Rectal smooth muscle tissue (tissue), 1 donor: ENCODE data around the gene VRTN.

ENCODE experiments used
- H3K27ac ChIP-seq: one replicate; pipeline ENCODE4 v1.7.0; 2013; ENCODE audit warnings: low read depth, low read length, inconsistent platforms
- H3K27me3 ChIP-seq: one replicate; pipeline ENCODE4 v1.7.0; 2013; ENCODE audit warnings: low read length; ENCODE audit not compliant: control insufficient read depth, insufficient read depth
- H3K36me3 ChIP-seq: one replicate; pipeline ENCODE4 v1.7.0; 2013; ENCODE audit warnings: low read length; ENCODE audit not compliant: control insufficient read depth, insufficient read depth
- H3K4me1 ChIP-seq: one replicate; pipeline ENCODE4 v1.7.0; 2013; ENCODE audit warnings: low read length; ENCODE audit not compliant: control insufficient read depth, insufficient read depth
- H3K4me3 ChIP-seq: one replicate; pipeline ENCODE4 v1.7.0; 2013; ENCODE audit warnings: low read length
- H3K9ac ChIP-seq: one replicate; pipeline ENCODE4 v1.7.0; 2013; ENCODE audit warnings: low read length

VRTN gene

DNA sequence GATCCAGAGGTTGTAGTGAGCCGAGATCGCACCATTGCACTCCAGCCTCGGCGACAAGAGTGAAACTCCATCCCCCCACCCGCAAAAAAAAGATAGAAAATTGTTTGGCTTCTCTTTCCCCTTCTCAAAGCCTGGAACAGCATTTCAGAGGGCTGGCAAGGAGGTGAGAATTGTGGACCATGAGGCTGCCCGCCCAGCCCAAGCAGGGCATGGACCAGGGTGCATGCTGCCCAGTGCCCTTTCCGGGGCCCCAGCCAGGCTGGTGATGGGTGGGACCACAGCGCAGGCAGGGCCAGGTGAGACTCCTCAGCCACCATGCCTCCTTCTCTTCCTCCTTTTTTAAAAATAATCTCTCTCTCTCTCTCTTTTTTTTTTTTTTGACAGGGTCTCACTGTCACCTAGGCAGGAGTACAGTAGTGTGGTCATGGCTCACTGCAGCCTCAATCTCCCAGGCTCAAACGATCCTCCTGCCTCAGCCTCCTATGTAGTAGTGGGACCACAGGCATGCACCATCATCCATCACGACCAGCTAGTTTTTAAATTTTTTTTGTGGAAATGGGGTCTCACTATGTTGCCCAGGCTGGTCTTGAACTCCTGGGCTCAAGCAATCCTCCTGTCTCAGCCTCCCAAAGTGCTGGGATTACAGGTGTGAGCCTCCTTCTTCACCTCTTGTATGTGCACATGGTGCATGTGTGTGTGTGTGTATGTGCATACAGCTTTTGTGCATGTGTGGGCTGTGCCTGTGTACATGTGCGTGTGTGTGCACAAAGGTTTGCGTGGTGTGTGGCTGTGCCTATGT lies 55.5 kb downstream of the VRTN start:
- no peak overlapping the region for H3K27ac ChIP-seq
- no peaks in the 10 kb centered on the region for H3K36me3 ChIP-seq
- no peak overlapping the region for H3K4me3 ChIP-seq
- no peaks in the 10 kb centered on the region for H3K4me1 ChIP-seq
- H3K27me3 ChIP-seq, result no peaks in the 10 kb centered on the region
- H3K9ac ChIP-seq, result no peak overlapping the region

DNA sequence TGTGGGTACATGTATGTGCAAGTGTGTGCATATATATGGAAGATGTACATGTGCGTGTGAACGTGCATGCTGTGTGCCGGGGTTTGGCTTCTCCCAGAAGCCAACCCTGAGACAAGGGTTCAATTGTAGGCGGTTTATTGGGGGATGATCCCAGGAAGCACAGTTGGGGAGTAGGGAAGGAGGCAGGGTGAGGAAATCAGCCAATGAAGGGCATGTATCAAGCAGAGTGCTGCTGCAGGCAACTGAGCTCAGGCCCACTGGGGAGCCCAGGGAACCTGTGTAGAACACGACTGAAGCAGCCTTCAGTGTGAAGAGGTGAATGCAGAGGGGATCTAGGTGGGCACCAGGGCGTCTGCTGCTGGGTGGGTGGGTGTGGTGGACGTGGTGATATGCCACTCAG lies 56.2 kb downstream of the VRTN start:
- Histone ChIP-seq H3K27me3 (no peaks in the 10 kb centered on the region), H3K27ac (no peak overlapping the region), H3K4me1 (no peaks in the 10 kb centered on the region), H3K9ac (no peak overlapping the region), H3K36me3 (no peaks in the 10 kb centered on the region), H3K4me3 (no peak overlapping the region)

DNA sequence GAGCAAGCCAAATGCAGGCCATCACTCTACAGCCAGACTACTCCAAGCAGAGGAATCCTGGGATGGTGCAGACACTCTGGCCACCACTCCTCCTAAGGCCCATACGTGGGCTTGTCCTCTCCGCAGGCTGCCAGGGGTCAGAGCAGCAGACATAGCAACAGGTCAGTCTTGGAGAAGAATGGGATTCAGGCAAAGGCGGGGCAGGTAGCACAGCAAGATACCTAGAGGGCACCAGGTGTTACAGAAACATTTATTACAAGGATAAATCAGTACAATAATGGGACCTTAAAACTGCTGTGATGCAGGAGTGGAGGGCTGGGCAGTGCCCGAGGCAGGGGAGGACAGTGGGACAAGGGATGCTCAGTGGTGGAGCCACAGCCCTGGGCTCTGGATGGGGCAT lies 57.4 kb downstream of the VRTN start:
- H3K36me3 ChIP-seq, result no peaks in the 10 kb centered on the region
- no peaks in the 10 kb centered on the region for H3K27me3 ChIP-seq
- no peak overlapping the region for H3K4me3 ChIP-seq
- no peak overlapping the region for H3K9ac ChIP-seq
- no peaks in the 10 kb centered on the region for H3K4me1 ChIP-seq
- no peak overlapping the region for H3K27ac ChIP-seq

DNA sequence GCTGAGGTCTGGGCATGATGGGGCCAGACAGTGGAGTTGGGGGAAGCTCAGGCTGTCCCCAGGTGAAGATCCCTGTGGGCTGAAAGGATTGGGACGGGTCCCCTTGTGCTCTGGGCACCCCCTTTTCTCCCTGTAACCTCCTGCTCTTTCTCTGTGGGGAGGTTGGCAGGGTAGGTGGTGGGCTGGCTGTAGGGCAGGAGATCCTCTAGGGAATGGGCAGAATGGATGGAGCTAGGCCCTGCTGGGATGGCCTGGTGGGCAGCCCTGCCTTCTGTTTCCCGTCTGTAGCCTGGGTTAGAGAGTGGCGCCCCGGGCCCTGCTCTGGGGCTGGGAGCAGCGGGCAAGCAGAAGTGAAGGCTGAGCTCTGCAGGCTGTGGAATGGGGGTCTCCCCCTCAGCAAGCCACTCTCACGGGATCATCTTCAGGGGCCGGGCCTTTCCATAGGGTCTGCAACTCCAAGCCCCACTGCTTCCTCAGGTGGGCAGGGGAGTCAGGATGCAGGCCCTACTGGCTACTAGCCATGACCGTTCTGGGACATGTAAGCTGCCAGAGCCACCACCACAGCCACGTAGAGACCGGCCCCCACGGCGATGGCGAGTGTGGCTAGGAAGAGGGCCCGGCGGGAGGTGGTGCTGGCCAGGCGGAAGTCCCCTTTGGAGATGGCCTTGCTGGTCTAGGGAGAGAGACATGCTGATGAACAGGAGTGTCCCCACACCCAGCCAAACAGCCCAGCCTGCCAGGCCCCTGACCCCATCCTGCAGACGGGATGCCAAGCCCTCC lies 58.9 kb downstream of the VRTN start:
- no peak overlapping the region for H3K4me3 ChIP-seq
- no peaks in the 10 kb centered on the region for H3K27me3 ChIP-seq
- H3K27ac ChIP-seq, result no peak overlapping the region
- no peak overlapping the region for H3K9ac ChIP-seq
- no peaks in the 10 kb centered on the region for H3K36me3 ChIP-seq
- no peaks in the 10 kb centered on the region for H3K4me1 ChIP-seq

DNA sequence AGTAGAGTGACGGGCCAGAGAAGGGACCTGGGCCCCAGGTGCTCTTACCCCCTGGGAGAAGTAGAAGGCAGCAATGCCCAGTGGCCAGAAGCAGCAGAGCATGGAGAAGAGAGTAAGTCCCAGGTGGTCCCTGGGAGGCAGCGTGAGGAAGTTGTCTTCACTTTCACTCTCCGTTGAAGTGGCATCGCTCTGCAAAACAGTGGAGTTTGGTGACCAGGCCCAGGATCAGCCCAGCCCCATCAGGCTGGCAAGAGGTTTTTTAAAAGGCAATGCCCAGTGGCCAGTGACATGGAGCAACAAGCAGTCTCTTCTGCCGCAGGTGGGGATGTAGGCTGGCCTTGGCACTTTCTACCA lies 59.5 kb downstream of the VRTN start:
- no peaks in the 10 kb centered on the region for H3K4me1 ChIP-seq
- no peak overlapping the region for H3K4me3 ChIP-seq
- H3K9ac ChIP-seq, result no peak overlapping the region
- no peaks in the 10 kb centered on the region for H3K36me3 ChIP-seq
- H3K27ac ChIP-seq, result no peak overlapping the region
- H3K27me3 ChIP-seq, result no peaks in the 10 kb centered on the region

DNA sequence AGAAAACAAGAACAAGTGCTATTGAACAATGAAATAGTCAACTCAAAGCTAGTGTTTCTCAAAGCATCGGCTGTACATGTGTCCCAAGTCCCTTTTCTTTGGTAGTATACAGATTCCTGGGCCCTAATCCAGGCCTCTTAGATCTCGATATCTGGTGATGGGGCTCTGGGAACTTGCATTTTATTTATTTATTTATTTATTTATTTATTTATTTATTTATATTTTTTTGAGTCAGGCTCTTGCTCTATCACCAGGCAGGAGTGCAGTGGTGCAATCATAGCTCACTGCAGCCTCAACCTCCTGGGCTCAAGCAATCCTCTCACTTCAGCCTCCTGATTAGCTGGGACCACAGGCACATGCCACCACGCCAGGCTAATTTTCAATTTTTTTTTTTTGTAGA lies 60.6 kb downstream of the VRTN start:
- no peaks in the 10 kb centered on the region for H3K36me3 ChIP-seq
- H3K27ac ChIP-seq, result no peak overlapping the region
- H3K27me3 ChIP-seq, result no peaks in the 10 kb centered on the region
- H3K4me3 ChIP-seq, result no peak overlapping the region
- no peaks in the 10 kb centered on the region for H3K4me1 ChIP-seq
- H3K9ac ChIP-seq, result no peak overlapping the region

DNA sequence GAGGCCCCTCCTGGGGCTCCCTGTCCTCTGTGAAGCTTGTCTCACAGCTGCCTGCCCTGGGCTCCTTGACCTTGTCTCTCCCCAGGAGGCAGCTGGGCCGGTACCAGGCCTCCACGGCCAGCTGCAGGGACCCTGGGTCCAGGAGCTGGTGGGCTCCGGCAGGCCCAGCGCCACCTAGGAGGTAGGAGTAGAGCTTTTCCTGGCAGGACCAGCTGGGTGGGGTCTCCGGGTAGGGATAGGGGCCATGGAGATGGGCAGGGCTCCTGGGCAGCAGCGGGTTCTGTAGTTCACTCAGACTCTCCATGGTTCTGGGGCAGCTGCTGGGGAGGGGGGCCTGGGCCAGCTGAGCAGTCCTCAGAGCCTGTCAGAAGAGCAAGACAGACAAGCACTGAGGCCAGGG lies 61.2 kb downstream of the VRTN start:
- no peak overlapping the region for H3K9ac ChIP-seq
- H3K4me3 ChIP-seq, result no peak overlapping the region
- no peak overlapping the region for H3K27ac ChIP-seq
- no peaks in the 10 kb centered on the region for H3K36me3 ChIP-seq
- H3K4me1 ChIP-seq, result no peaks in the 10 kb centered on the region
- no peaks in the 10 kb centered on the region for H3K27me3 ChIP-seq
